Breast epithelium (tissue), 4 donors: ENCODE data around the gene ARID1B. TPM values are rescaled to one million over a fixed set of nuclear protein-coding genes. Genes with fewer than 3 reads are reported as not detected.

Source experiments
- DNase-seq, 2 donors: peaks; one replicate each; pipeline ENCODE4 v3.0.0-alpha.2; 2019; ENCODE audit warnings: low spot score in 2 of 2
- H3K27ac ChIP-seq, 2 donors: fragments of 200-600 bp; sonication (generic) in 1 of 2; one replicate each; pipeline ENCODE4 v1.5.1; 2016 to 2019; ENCODE audit warnings: mild to moderate bottlenecking in 1 of 2
- H3K27me3 ChIP-seq, 2 donors: fragments of 200-600 bp; sonication (generic) in 1 of 2; one replicate each; pipeline versions ENCODE4 v1.5.1 to v1.6.0; 2017 to 2019; ENCODE audit warnings: control low read depth in 1 of 2, mild to moderate bottlenecking in 1 of 2
- H3K36me3 ChIP-seq: fragments of 200-600 bp; one replicate; pipeline ENCODE4 v1.5.1; 2019
- H3K4me1 ChIP-seq, 2 donors: fragments of 200-600 bp; sonication (generic); one replicate each; pipeline ENCODE4 v1.5.1; 2016 to 2019; ENCODE audit warnings: control low read depth in 1 of 2
- H3K4me3 ChIP-seq, 3 donors: fragments of 200-600 bp; sonication (generic); 1 replicate in 2 of 3; 2 replicates in 1 of 3; pipeline ENCODE4 v1.5.1; 2016 to 2019; ENCODE audit warnings: mild to moderate bottlenecking in 3 of 3, moderate library complexity in 2 of 3
- H3K9me3 ChIP-seq, 2 donors: fragments of 200-600 bp; sonication (generic) in 1 of 2; one replicate each; pipeline ENCODE4 v1.5.1; 2016 to 2019; ENCODE audit warnings: control low read depth in 1 of 2
- CTCF ChIP-seq, 3 donors: fragments of 450-650 bp; IDR thresholded peaks; one replicate each; pipeline ENCODE4 v1.5.1; 2016 to 2017; ENCODE audit warnings: antibody characterized with exemption in 3 of 3, mild to moderate bottlenecking in 3 of 3, moderate library complexity in 3 of 3
- POLR2A ChIP-seq: fragments of 450-650 bp; IDR thresholded peaks from one replicate; pipeline ENCODE4 v1.6.1; 2016; ENCODE audit warnings: antibody characterized with exemption, mild to moderate bottlenecking, moderate library complexity
- POLR2AphosphoS5 ChIP-seq, 3 donors: sonication (generic); formaldehyde crosslinking; IDR thresholded peaks; one replicate each; pipeline ENCODE4 v1.6.1; 2017; ENCODE audit warnings: antibody characterized with exemption in 3 of 3
- intact Hi-C: fragments of 100-400 bp; cut with DNase I; formaldehyde crosslinking; loops from one replicate; pipeline ENCODE4 v1.15.1; 2023; ENCODE audit warnings: low total_unique reads
- total RNA-seq, 3 donors: library from RNA; depleted of rRNA; stranded (reverse); fragments of >200 nt; gene quantifications; one replicate each; pipeline ENCODE4 v1.1.0, GENCODE V29; 2016

The ARID1B gene
- total RNA-seq, 3 donors from 2014 or later: 99.9 to 205 (median 131) TPM

GRCh38 chr6:157056275-157056674 is 279.1 kb downstream of the ARID1B start:
- Histone ChIP-seq H3K4me3 (no peak overlapping the region), H3K27ac (no peak overlapping the region), H3K36me3 (no peaks in the 10 kb centered on the region), H3K9me3 (peaks cover 0 to 4% of the 10 kb centered on the region in 2 donors), H3K27me3 (no peaks in the 10 kb centered on the region), H3K4me1 (peaks cover 0 to 3% of the 10 kb centered on the region in 2 donors)
- TF ChIP-seq POLR2AphosphoS5 (IDR thresholded peaks at IDR 0.05) (no peak), CTCF (IDR thresholded peaks at IDR 0.05) (no peak), POLR2A (no peak)
- intact Hi-C loops: no loop called here
- no peak for DNase-seq

GRCh38 chr6:157058574-157058973 is 281.4 kb downstream of the ARID1B start:
- TF ChIP-seq CTCF (IDR thresholded peaks at IDR 0.05) (no peak), POLR2AphosphoS5 (IDR thresholded peaks at IDR 0.05) (no peak), POLR2A (no peak)
- Histone ChIP-seq H3K36me3 (no peaks in the 10 kb centered on the region), H3K4me1 (peaks cover 0 to 3% of the 10 kb centered on the region in 2 donors), H3K27ac (no peak overlapping the region), H3K4me3 (no peak overlapping the region), H3K9me3 (peaks cover 0 to 4% of the 10 kb centered on the region in 2 donors), H3K27me3 (no peaks in the 10 kb centered on the region)
- intact Hi-C loops: no loop called here
- DNase-seq: no peak

GRCh38 chr6:157059781-157060180 is 282.6 kb downstream of the ARID1B start:
- intact Hi-C loops: no loop called here
- Histone ChIP-seq H3K9me3 (peaks cover 0 to 4% of the 10 kb centered on the region in 2 donors), H3K27ac (peak overlapping the region; percentile 4 to 34), H3K27me3 (no peaks in the 10 kb centered on the region), H3K4me3 (no peak overlapping the region), H3K36me3 (no peaks in the 10 kb centered on the region), H3K4me1 (peaks cover 0 to 3% of the 10 kb centered on the region in 2 donors)
- peak in 1 of 2 donors; percentile 56 for DNase-seq
- TF ChIP-seq POLR2AphosphoS5 (IDR thresholded peaks at IDR 0.05): peak in 1 of 3 donors; percentile 44
- no peak for TF ChIP-seq POLR2A

- H3K36me3 ChIP-seq: no peaks in the 10 kb centered on the region
- no peaks in the 10 kb centered on the region for H3K27me3 ChIP-seq
- peak overlapping the region in 1 of 2 donors; percentile 34 for H3K27ac ChIP-seq
- H3K4me3 ChIP-seq: no peak overlapping the region
- DNase-seq: no peak
- intact Hi-C loops: no loop called here
- H3K9me3 ChIP-seq: peaks cover 0 to 4% of the 10 kb centered on the region in 2 donors
- H3K4me1 ChIP-seq: peaks cover 0 to 3% of the 10 kb centered on the region in 2 donors
- TF ChIP-seq POLR2A: no peak
- no peak for TF ChIP-seq CTCF (IDR thresholded peaks at IDR 0.05)
- no peak for TF ChIP-seq POLR2AphosphoS5 (IDR thresholded peaks at IDR 0.05)
These were observed 283.3 kb downstream of the ARID1B start for GRCh38 chr6:157060440-157060952.

- no peak for DNase-seq
- Histone ChIP-seq H3K9me3 (no peaks in the 10 kb centered on the region), H3K4me3 (no peak overlapping the region), H3K36me3 (no peaks in the 10 kb centered on the region), H3K27ac (no peak overlapping the region), H3K27me3 (no peaks in the 10 kb centered on the region), H3K4me1 (peaks cover 2 to 3% of the 10 kb centered on the region in 2 donors)
- TF ChIP-seq POLR2AphosphoS5 (IDR thresholded peaks at IDR 0.05) (no peak), POLR2A (no peak), CTCF (IDR thresholded peaks at IDR 0.05) (no peak)
- intact Hi-C loops: no loop called here
These were observed 284.8 kb downstream of the ARID1B start for GRCh38 chr6:157061770-157062594.
